PC-3 (cell line): Measurements from ENCODE around the gene SMIM28. TPM values are rescaled to one million over a fixed set of nuclear protein-coding genes. Genes with fewer than 3 reads are reported as not detected.
A peak's percentile ranks its signal among the peaks of the same experiment; 100 is the strongest.

ENCODE experiments used
- ATAC-seq: fragments of 200-7000 bp; cut with Tn5 transposase; 2 replicates; pipeline ENCODE4 v1.9.1; 2020; ENCODE audit warnings: mild to moderate bottlenecking, moderate library complexity
- BruUV-seq: library from RNA; stranded (reverse); fragments of 400-500 nt; replicated peaks from 2 replicates; lab custom pipeline; 2021; lab: Mats Ljungman, UMichigan
- CTCF ChIA-PET: fragments of 300-600 bp; sonication (Branson Sonifier 250); formaldehyde crosslinking; loops from one replicate; lab custom pipeline; 2022; ENCODE audit warnings: antibody characterized with exemption; lab: Charles Lee
- POLR2A ChIA-PET: fragments of 300-600 bp; sonication (Branson Sonifier 250); formaldehyde crosslinking; loops from one replicate; lab custom pipeline; 2022; ENCODE audit warnings: antibody characterized with exemption; ENCODE audit not compliant: unreplicated experiment; lab: Charles Lee
- DNase-seq: peaks from one replicate; pipeline ENCODE4 v3.0.0-alpha.2; 2015
- H2AFZ ChIP-seq: fragments of 300-600 bp; sonication (generic); 2 replicates; pipeline ENCODE4 v1.6.0; 2016; ENCODE audit warnings: antibody characterized with exemption, low read length
- H3F3A ChIP-seq: fragments of 300-600 bp; sonication (generic); one replicate; pipeline ENCODE4 v1.6.0; 2017; ENCODE audit warnings: antibody characterized with exemption, low read length, control low read depth, mild to moderate bottlenecking; ENCODE audit not compliant: unreplicated experiment
- H3K27ac ChIP-seq: fragments of 300-600 bp; sonication (generic); 2 replicates; pipeline ENCODE4 v1.5.1; 2016; ENCODE audit warnings: mild to moderate bottlenecking, low read length
- H3K27me3 ChIP-seq: fragments of 300-600 bp; sonication (generic); 2 replicates; pipeline ENCODE4 v1.6.1; 2016; ENCODE audit warnings: low read length, mixed read lengths
- H3K36me3 ChIP-seq: fragments of 300-600 bp; sonication (generic); 2 replicates; pipeline ENCODE4 v1.6.1; 2016; ENCODE audit warnings: low read depth, mixed run types, low read length, mixed read lengths
- H3K4me1 ChIP-seq: fragments of 300-600 bp; sonication (generic); 2 replicates; pipeline ENCODE4 v1.5.1; 2016; ENCODE audit warnings: low read length; ENCODE audit not compliant: insufficient read depth
- H3K4me2 ChIP-seq: fragments of 300-600 bp; sonication (generic); 2 replicates; pipeline ENCODE4 v1.6.0; 2016; ENCODE audit warnings: low read length
- H3K4me3 ChIP-seq: fragments of 300-600 bp; sonication (generic); 2 replicates; pipeline ENCODE4 v1.5.1; 2016; ENCODE audit warnings: mild to moderate bottlenecking, low read length, mixed read lengths
- H3K79me2 ChIP-seq: fragments of 300-600 bp; sonication (generic); 2 replicates; pipeline ENCODE4 v1.6.1; 2017; ENCODE audit warnings: low read length, mixed read lengths
- H3K9ac ChIP-seq: fragments of 300-600 bp; sonication (generic); 2 replicates; pipeline ENCODE4 v1.6.0; 2016; ENCODE audit warnings: mild to moderate bottlenecking, low read length
- H3K9me2 ChIP-seq: fragments of 300-600 bp; sonication (generic); replicated peaks from 2 replicates; pipeline ENCODE4 v1.6.1; 2016; ENCODE audit warnings: mixed run types, low read length, mixed read lengths
- H3K9me3 ChIP-seq: fragments of 300-600 bp; sonication (generic); 2 replicates; pipeline ENCODE4 v1.6.1; 2016; ENCODE audit warnings: low read length, mixed read lengths
- H4K20me1 ChIP-seq: fragments of 300-600 bp; sonication (generic); 2 replicates; pipeline ENCODE4 v1.6.1; 2016; ENCODE audit warnings: low read length, mixed read lengths
- EZH2 ChIP-seq: fragments of 300-600 bp; sonication (generic); IDR thresholded peaks from one replicate; pipeline ENCODE4 v1.6.1; 2017; ENCODE audit warnings: antibody characterized with exemption, mild to moderate bottlenecking, low read length; ENCODE audit not compliant: unreplicated experiment
- EZH2phosphoT487 ChIP-seq: fragments of 300-600 bp; sonication (generic); IDR thresholded peaks from 2 replicates; pipeline ENCODE4 v1.6.1; 2018; ENCODE audit warnings: mild to moderate bottlenecking, antibody characterized with exemption, low read length, borderline replicate concordance
- intact Hi-C: fragments of 100-400 bp; cut with micrococcal nuclease; formaldehyde crosslinking; loops from 2 replicates; pipeline ENCODE4 v1.9.0; 2023
- total RNA-seq: library from RNA; depleted of rRNA; stranded (reverse); fragments of >200 nt; gene quantifications from 2 replicates; pipeline ENCODE4 v1.2.3, GENCODE V29; 2014
- TF ChIP-seq, protein P1 (sequence below): fragments of 300-600 bp; sonication (generic); conservative IDR thresholded peaks from 2 replicates; pipeline ENCODE4 v1.5.1; 2017; ENCODE audit warnings: antibody characterized with exemption, low read depth, mild to moderate bottlenecking, low read length

The SMIM28 gene
- total RNA-seq, 1 experiment from 2014 or later = not detected

DNA sequence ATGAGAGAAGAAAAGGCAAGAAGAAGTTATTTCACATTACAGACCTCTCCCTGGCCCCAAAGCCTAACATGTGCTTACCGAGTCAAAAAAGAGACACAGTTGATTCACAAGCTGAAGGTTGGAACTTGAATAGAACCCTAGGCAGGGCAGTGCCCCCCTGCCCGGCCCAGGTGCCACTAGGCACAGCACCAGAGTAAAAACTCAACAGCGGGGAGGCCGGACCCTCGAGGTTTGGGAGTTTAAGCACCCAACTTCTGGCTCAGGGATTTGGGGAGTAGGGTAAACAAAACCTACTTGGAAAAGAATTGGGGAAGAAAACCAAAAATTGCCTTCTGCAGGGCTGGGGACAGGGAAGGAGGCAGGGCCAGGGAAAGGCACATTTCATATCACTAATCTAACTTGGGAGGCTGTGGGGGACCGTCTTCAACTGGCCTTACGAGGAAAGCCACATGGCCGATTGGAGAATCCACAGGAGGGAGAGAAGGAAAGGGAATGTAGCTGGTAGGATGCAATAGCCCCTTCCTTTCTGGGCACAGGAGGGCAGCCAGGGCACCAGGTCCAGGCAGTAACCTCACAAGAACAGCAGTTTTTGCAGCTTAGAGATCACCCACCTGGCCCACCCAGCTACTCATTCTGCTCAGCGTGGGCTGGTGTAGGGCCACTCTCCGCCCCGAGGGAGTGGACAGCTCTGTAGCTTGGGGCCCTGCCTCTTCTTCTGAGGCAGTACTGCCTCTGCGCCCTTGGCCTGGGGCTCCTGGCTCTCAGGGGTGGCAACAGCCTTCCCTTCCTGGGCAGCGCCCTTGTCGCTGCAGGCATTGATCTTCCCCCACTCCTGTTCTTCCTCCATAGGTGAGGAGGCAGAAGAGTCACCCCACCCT, 24.5 kb downstream of the SMIM28 start:
- Histone ChIP-seq H3K4me2 (no peak overlapping the region), H4K20me1 (no peaks in the 10 kb centered on the region), H3K4me1 (peaks cover 20% of the 10 kb centered on the region; the same call in 1 of the 2 replicates), H2AFZ (no peak overlapping the region), H3K27me3 (no peaks in the 10 kb centered on the region), H3F3A (no peaks in the 10 kb centered on the region), H3K79me2 (peaks cover 10% of the 10 kb centered on the region), H3K9me3 (no peaks in the 10 kb centered on the region), H3K9ac (no peak overlapping the region), H3K36me3 (peaks cover 12% of the 10 kb centered on the region), H3K9me2 (no peaks in the 10 kb centered on the region), H3K27ac (no peak overlapping the region), H3K4me3 (no peak overlapping the region)
- CTCF ChIA-PET = interaction anchor here (0.6 kb wide), 1 partner anchor 217 kb away, joined by 3 read pairs; no protein-coding TSS in a partner anchor
- POLR2A ChIA-PET = no interaction called here
- intact Hi-C loops = loop anchor here (5.0 kb wide), 1 partner anchor 240 kb away; the partner anchor contains the start of gene ARFGEF3
- ATAC-seq (no peak), DNase-seq (no peak)
- TF ChIP-seq EZH2phosphoT487 = no peak
- TF ChIP-seq, protein P1, sequence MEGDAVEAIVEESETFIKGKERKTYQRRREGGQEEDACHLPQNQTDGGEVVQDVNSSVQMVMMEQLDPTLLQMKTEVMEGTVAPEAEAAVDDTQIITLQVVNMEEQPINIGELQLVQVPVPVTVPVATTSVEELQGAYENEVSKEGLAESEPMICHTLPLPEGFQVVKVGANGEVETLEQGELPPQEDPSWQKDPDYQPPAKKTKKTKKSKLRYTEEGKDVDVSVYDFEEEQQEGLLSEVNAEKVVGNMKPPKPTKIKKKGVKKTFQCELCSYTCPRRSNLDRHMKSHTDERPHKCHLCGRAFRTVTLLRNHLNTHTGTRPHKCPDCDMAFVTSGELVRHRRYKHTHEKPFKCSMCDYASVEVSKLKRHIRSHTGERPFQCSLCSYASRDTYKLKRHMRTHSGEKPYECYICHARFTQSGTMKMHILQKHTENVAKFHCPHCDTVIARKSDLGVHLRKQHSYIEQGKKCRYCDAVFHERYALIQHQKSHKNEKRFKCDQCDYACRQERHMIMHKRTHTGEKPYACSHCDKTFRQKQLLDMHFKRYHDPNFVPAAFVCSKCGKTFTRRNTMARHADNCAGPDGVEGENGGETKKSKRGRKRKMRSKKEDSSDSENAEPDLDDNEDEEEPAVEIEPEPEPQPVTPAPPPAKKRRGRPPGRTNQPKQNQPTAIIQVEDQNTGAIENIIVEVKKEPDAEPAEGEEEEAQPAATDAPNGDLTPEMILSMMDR = no peak
- TF ChIP-seq EZH2 = no peak
- no TSS peak for BruUV-seq

- intact Hi-C loops = loop anchor here (5.0 kb wide), 1 partner anchor 241 kb away; the partner anchor contains the start of gene ARFGEF3
- no TSS peak for BruUV-seq
- Histone ChIP-seq H3K9me3 (no peaks in the 10 kb centered on the region), H3K9me2 (no peaks in the 10 kb centered on the region), H2AFZ (no peak overlapping the region), H3F3A (no peaks in the 10 kb centered on the region), H3K4me3 (no peak overlapping the region), H3K79me2 (peaks cover 10% of the 10 kb centered on the region), H3K27me3 (no peaks in the 10 kb centered on the region), H3K36me3 (peaks cover 17% of the 10 kb centered on the region), H3K27ac (no peak overlapping the region), H3K9ac (no peak overlapping the region), H3K4me1 (peaks cover 20% of the 10 kb centered on the region; the same call in 1 of the 2 replicates), H4K20me1 (no peaks in the 10 kb centered on the region), H3K4me2 (peak overlapping the region; percentile 90; the same call in 1 of the 2 replicates)
- no peak for ATAC-seq
- ChIA-PET POLR2A (no interaction called here), CTCF (interaction anchor here (0.5 to 0.6 kb wide), 2 partner anchors 53 to 218 kb away, joined by 3 read pairs; no protein-coding TSS in a partner anchor)
- no peak for DNase-seq
- TF ChIP-seq EZH2phosphoT487 (no peak), EZH2 (no peak)
- TF ChIP-seq, protein P1 = no peak
Measured at GRCh38 chr6:138402838-138403187, 25.1 kb downstream of the SMIM28 start.
